Adipocyte (in vitro differentiated cells): ENCODE results near the gene RAP1GAP2.

ENCODE experiments used
- DNase-seq: peaks from one replicate; pipeline ENCODE4 v3.0.0-alpha.2; 2015; ENCODE audit warnings: low read depth
- H3K27me3 ChIP-seq: replicated peaks from 2 replicates; pipeline ENCODE4 v1.7.0; 2013; ENCODE audit warnings: mild to moderate bottlenecking, low read length, moderate library complexity; ENCODE audit not compliant: control insufficient read depth, insufficient read depth
- H3K36me3 ChIP-seq: 2 replicates; pipeline ENCODE4 v1.7.0; 2013; ENCODE audit warnings: low read length, mild to moderate bottlenecking, moderate library complexity; ENCODE audit not compliant: control insufficient read depth, insufficient read depth, severe bottlenecking
- H3K4me1 ChIP-seq: 2 replicates; pipeline ENCODE4 v1.7.0; 2013; ENCODE audit warnings: mild to moderate bottlenecking, low read length, moderate library complexity; ENCODE audit not compliant: control insufficient read depth, insufficient read depth
- H3K4me3 ChIP-seq: 2 replicates; pipeline ENCODE4 v1.7.0; 2013; ENCODE audit warnings: mild to moderate bottlenecking, low read length, moderate library complexity
- H3K9ac ChIP-seq: 2 replicates; pipeline ENCODE4 v1.7.0; 2013; ENCODE audit warnings: mild to moderate bottlenecking, low read length, moderate library complexity
- H3K9me3 ChIP-seq: 2 replicates; pipeline ENCODE4 v1.7.0; 2013; ENCODE audit warnings: mild to moderate bottlenecking, low read length, moderate library complexity; ENCODE audit not compliant: control insufficient read depth

Gene RAP1GAP2

DNA sequence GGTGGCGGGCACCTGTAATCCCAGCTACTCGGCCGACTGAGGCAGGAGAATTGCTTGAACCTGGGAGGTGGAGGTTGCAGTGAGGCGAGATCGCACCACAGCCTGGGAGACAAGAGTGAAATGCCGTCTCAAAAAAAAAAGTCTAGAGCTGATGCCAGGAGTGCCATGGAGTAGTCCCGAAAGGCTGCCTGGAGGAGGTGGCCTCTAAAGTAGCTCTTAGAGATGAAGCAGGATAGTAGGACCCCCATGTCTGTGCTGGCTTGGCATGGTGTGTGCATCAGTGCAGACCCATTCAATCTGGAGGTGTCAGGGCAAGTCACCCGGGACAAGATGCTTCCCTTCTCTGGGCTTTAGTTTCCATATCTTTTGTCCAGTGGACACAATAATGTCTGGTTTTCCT lies 6.3 kb downstream of the RAP1GAP2 start:
- H3K4me3 ChIP-seq, result no peak overlapping the region
- H3K9ac ChIP-seq, result no peak overlapping the region
- H3K36me3 ChIP-seq, result no peaks in the 10 kb centered on the region
- DNase-seq, result no peak
- H3K9me3 ChIP-seq, result no peaks in the 10 kb centered on the region
- peaks cover 14% of the 10 kb centered on the region for H3K4me1 ChIP-seq
- peaks cover 38% of the 10 kb centered on the region for H3K27me3 ChIP-seq

DNA sequence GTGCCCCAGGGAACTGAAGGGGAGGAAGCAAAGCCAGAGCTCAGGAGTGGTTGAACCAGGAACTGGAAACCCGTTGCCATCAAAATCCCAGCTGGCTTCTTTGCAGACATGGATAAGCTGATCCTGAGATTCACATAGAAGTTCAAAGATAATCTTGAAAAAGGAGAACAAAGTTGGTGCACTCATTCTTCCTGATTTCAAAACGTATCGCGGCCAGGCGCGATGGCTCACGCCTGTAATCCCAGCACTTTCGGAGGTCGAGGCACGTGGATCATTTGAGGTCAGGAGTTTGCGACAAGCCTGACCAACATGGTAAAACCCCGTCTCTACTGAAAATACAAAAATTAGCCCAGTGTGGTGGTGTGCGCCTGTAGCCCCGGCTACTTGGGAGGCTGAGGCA lies 7.1 kb downstream of the RAP1GAP2 start:
- H3K27me3 ChIP-seq, result peaks cover 39% of the 10 kb centered on the region
- no peaks in the 10 kb centered on the region for H3K36me3 ChIP-seq
- H3K9ac ChIP-seq, result no peak overlapping the region
- no peak for DNase-seq
- no peaks in the 10 kb centered on the region for H3K9me3 ChIP-seq
- no peak overlapping the region for H3K4me3 ChIP-seq
- peaks cover 14% of the 10 kb centered on the region for H3K4me1 ChIP-seq

GRCh38 chr17:2803971-2804370 lies 7.7 kb downstream of the RAP1GAP2 start:
- H3K36me3 ChIP-seq, result no peaks in the 10 kb centered on the region
- H3K9me3 ChIP-seq, result no peaks in the 10 kb centered on the region
- no peak overlapping the region for H3K4me3 ChIP-seq
- peaks cover 14% of the 10 kb centered on the region for H3K4me1 ChIP-seq
- no peak overlapping the region for H3K9ac ChIP-seq
- DNase-seq, result no peak
- H3K27me3 ChIP-seq, result peaks cover 40% of the 10 kb centered on the region

DNA sequence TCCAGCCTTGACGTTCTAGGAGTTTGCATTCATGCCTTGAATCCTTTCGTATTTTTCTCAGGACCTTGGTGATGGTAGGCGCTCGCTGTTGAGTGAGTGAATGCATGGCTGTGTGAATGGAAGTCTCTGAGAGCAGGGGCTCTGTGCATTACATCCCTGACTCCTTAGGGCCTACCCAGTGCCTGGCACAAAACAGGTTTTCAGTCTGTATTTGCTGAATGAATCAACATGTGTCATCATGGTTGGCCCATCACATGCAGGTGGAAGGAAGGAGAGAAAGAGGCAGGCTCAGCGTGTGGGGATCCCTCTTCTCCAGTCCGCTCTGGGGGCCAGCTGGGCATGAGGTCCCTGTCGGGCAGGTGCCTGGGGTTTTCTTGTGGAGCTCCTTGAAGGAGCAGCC lies 8.7 kb downstream of the RAP1GAP2 start:
- Histone ChIP-seq H3K9me3 (no peaks in the 10 kb centered on the region), H3K4me1 (peaks cover 14% of the 10 kb centered on the region), H3K36me3 (no peaks in the 10 kb centered on the region), H3K9ac (no peak overlapping the region), H3K4me3 (no peak overlapping the region), H3K27me3 (peaks cover 35% of the 10 kb centered on the region)
- DNase-seq, result no peak

- H3K36me3 ChIP-seq, result no peaks in the 10 kb centered on the region
- peaks cover 14% of the 10 kb centered on the region for H3K4me1 ChIP-seq
- DNase-seq, result no peak
- H3K9me3 ChIP-seq, result no peaks in the 10 kb centered on the region
- no peak overlapping the region for H3K9ac ChIP-seq
- peaks cover 30% of the 10 kb centered on the region for H3K27me3 ChIP-seq
- H3K4me3 ChIP-seq, result no peak overlapping the region
Observed at GRCh38 chr17:2805961-2806360, 9.7 kb downstream of the RAP1GAP2 start.

- H3K9ac ChIP-seq, result no peak overlapping the region
- H3K4me1 ChIP-seq, result peaks cover 15% of the 10 kb centered on the region
- no peak overlapping the region for H3K4me3 ChIP-seq
- H3K36me3 ChIP-seq, result no peaks in the 10 kb centered on the region
- peaks cover 30% of the 10 kb centered on the region for H3K27me3 ChIP-seq
- no peaks in the 10 kb centered on the region for H3K9me3 ChIP-seq
- DNase-seq, result no peak
Observed at GRCh38 chr17:2808367-2809335, 12.4 kb downstream of the RAP1GAP2 start.

DNA sequence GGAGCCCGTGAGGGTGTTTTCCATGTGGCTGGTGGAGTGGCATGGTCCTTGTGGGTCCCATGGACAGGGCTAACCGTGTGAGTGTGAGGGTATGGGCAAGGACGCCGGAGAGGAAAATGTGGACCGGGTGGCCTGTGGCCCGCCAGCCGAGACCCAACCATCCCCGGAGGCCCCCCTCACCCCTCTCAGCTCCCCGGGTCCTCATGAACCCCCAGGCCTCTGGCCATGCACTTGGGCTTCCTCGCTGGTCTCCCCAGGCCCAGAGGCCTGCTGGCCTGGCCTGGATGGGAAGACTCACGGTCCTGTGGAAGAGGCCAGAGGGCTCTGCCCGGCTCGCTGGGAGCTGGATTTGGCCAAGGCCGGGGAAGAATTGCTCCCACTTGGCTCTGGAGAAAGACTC lies 13.1 kb downstream of the RAP1GAP2 start:
- no peak overlapping the region for H3K9ac ChIP-seq
- peaks cover 15% of the 10 kb centered on the region for H3K4me1 ChIP-seq
- H3K36me3 ChIP-seq, result no peaks in the 10 kb centered on the region
- no peak for DNase-seq
- H3K9me3 ChIP-seq, result no peaks in the 10 kb centered on the region
- H3K4me3 ChIP-seq, result no peak overlapping the region
- peaks cover 30% of the 10 kb centered on the region for H3K27me3 ChIP-seq

DNA sequence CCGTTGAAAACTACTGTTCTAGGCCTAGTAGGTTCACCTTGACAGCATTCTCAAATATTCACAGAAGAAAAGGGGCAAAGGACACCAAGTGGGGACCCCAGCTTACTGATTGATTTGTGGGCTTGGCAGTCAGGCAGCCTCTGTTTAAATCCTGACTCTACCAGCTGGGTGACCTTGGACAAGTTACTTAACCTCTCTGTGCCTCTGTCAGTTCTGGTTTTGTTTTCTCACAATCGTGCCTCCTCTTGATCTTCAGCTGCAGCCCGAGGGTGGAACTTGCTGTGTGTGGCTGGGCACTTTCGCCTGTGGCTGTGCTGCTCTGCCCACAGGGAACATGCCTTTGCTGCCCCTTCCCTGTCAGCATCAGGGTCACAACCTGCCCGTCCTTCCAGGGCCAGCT lies 17.8 kb downstream of the RAP1GAP2 start:
- Histone ChIP-seq H3K27me3 (peaks cover 8% of the 10 kb centered on the region), H3K36me3 (no peaks in the 10 kb centered on the region), H3K4me3 (no peak overlapping the region), H3K4me1 (peaks cover 15% of the 10 kb centered on the region), H3K9ac (no peak overlapping the region), H3K9me3 (no peaks in the 10 kb centered on the region)
- no peak for DNase-seq

DNA sequence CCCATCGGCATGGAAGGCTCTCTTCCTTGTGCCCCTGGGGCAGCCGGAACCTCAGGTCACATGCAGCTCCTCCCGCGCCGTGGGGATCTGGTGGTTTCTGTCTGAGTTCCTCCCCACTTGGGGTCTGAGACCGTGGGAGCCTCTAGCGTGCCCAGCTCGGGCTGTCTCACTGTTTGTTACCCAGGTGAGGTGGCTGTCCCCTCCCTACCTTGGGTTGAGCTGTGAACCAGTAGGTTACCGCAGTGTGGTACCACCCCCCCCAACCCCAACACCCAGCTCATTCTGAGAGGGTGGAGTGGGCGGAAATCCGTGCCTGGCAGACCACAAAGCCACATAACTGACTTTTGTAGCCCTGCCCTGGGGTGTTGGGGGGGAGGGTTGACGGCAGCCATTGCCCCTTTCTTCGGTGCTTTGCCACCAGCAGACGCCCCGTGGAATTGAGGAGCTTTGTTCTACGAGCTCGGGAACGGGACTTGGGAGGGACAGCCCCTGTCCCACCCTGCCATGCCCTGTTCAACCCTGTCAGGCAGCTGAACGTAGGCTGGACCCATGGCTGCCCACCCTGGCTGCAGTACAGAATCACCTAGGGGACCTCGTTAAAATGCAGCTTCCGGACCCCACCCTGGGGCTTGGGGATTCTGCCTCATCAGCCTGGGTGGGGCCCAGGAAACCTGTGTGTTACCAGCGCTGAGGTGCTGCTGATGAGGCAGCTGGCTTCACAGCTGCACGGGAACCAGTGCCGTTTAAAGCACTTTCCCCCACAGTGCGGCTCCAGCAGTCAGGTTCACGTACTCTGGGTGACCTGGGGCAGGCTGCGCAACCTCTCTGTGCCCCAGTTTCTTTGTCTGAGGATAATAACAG lies 18.5 kb downstream of the RAP1GAP2 start:
- peaks cover 7% of the 10 kb centered on the region for H3K27me3 ChIP-seq
- no peak for DNase-seq
- H3K36me3 ChIP-seq, result no peaks in the 10 kb centered on the region

GRCh38 chr17:2815781-2816185 lies 19.5 kb downstream of the RAP1GAP2 start:
- DNase-seq, result no peak
- no peak overlapping the region for H3K9ac ChIP-seq
- peaks cover 7% of the 10 kb centered on the region for H3K27me3 ChIP-seq
- no peaks in the 10 kb centered on the region for H3K36me3 ChIP-seq
- no peak overlapping the region for H3K4me3 ChIP-seq
- peaks cover 15% of the 10 kb centered on the region for H3K4me1 ChIP-seq
- no peaks in the 10 kb centered on the region for H3K9me3 ChIP-seq

More for the DNA sequence above, 18.5 kb downstream of the RAP1GAP2 start:
- Histone ChIP-seq H3K9ac (no peak overlapping the region), H3K9me3 (no peaks in the 10 kb centered on the region), H3K4me3 (no peak overlapping the region), H3K4me1 (peaks cover 15% of the 10 kb centered on the region)

- H3K36me3 ChIP-seq, result no peaks in the 10 kb centered on the region
- no peak overlapping the region for H3K4me3 ChIP-seq
- peaks cover 8% of the 10 kb centered on the region for H3K4me1 ChIP-seq
- no peak overlapping the region for H3K9ac ChIP-seq
- DNase-seq, result no peak
- H3K27me3 ChIP-seq, result peaks cover 9% of the 10 kb centered on the region
- H3K9me3 ChIP-seq, result no peaks in the 10 kb centered on the region
Observed at GRCh38 chr17:2816688-2817087, 20.4 kb downstream of the RAP1GAP2 start.
